MCF 10A (cell line): ENCODE results near the gene EIF4B. TPM values are rescaled to one million over a fixed set of nuclear protein-coding genes. Genes with fewer than 3 reads are reported as not detected.
A peak's percentile ranks its signal among the peaks of the same experiment; 100 is the strongest.

ENCODE experiments used
- BruUV-seq: library from RNA; stranded (reverse); fragments of 400-500 nt; replicated peaks from 2 replicates; lab custom pipeline; 2021; lab: Mats Ljungman, UMichigan
- CTCF ChIA-PET: fragments of 300-600 bp; sonication (Branson Sonifier 250); formaldehyde crosslinking; extraction: SDS; loops from one replicate; lab custom pipeline; 2021; ENCODE audit warnings: antibody characterized with exemption, inconsistent platforms; lab: Yijun Ruan, JAX
- POLR2A ChIA-PET: fragments of 300-600, 350-650 bp; sonication (Branson Sonifier 250); formaldehyde crosslinking; extraction: SDS; loops from one replicate; lab custom pipeline; 2020; ENCODE audit warnings: antibody characterized with exemption, inconsistent platforms; lab: Yijun Ruan, JAX
- DNase-seq: peaks from one replicate; pipeline ENCODE4 v3.0.0-alpha.2; 2018; ENCODE audit not compliant: unreplicated experiment
- H3K27ac Mint-ChIP-seq: one replicate; pipeline ENCODE4 v1.8.0; 2022; ENCODE audit warnings: mild to moderate bottlenecking, low read depth, mixed read lengths; ENCODE audit not compliant: unreplicated experiment
- H3K27me3 Mint-ChIP-seq: one replicate; pipeline ENCODE4 v1.8.0; 2022; ENCODE audit warnings: mixed read lengths; ENCODE audit not compliant: insufficient read depth, unreplicated experiment
- H3K36me3 Mint-ChIP-seq: one replicate; pipeline ENCODE4 v1.8.0; 2022; ENCODE audit warnings: mild to moderate bottlenecking, moderate library complexity, mixed read lengths; ENCODE audit not compliant: insufficient read depth, unreplicated experiment
- H3K4me1 Mint-ChIP-seq: one replicate; pipeline ENCODE4 v1.8.0; 2022; ENCODE audit warnings: mixed read lengths; ENCODE audit not compliant: insufficient read depth, unreplicated experiment
- H3K4me3 Mint-ChIP-seq: one replicate; pipeline ENCODE4 v1.8.0; 2022; ENCODE audit warnings: mild to moderate bottlenecking, moderate library complexity, mixed read lengths; ENCODE audit not compliant: unreplicated experiment
- H3K9me3 Mint-ChIP-seq: one replicate; pipeline ENCODE4 v1.8.0; 2022; ENCODE audit warnings: mixed read lengths; ENCODE audit not compliant: unreplicated experiment
- intact Hi-C: fragments of 100-400 bp; cut with micrococcal nuclease; formaldehyde crosslinking; loops from 2 replicates; pipeline ENCODE4 v1.14.1; 2022
- total RNA-seq: library from RNA; stranded (reverse); gene quantifications from 2 replicates; pipeline ENCODE4 v1.2.3, GENCODE V29; 2022
- TF ChIP-seq, protein P1 (sequence below): fragments of 200-600 bp; IDR thresholded peaks from one replicate; pipeline ENCODE4 v1.8.0; 2022; ENCODE audit warnings: antibody characterized with exemption, mild to moderate bottlenecking; ENCODE audit not compliant: unreplicated experiment

EIF4B gene
- total RNA-seq, 1 experiment from 2014 or later = 658 TPM

DNA sequence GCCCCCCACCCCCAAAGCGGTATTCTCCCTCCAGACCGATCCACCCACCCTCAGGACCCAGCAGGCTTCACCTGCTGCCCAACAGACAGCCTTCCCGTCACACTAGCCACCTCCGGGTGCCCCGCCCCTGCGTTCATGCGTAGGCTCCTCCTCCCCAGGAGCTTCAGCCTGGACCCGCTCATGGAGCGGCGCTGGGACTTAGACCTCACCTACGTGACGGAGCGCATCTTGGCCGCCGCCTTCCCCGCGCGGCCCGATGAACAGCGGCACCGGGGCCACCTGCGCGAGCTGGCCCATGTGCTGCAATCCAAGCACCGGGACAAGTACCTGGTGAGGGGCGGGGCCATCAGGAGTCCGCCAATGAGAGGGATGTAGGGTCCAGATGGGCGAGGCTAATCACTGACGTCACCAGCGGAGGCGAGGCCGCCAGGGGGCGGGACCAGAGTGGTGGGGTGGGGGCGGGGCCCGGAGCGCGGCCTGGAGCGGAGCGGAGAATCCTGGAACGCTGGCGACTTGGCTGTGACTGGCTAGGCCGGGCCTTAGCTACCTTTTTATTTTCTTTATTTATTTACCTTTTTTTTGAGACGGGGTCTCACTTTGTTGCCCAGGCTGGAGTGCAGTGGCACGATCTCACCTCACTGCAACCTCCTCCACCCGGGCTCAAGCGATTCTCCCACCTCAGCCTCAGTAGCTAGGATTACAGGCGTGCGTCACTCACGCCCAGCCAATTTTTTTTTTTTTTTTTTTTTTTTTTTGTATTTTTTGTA, 48.0 kb downstream of the EIF4B start:
- Mint-ChIP-seq H3K27me3 (no peaks in the 10 kb centered on the region), H3K4me1 (peaks cover 32% of the 10 kb centered on the region), H3K9me3 (no peaks in the 10 kb centered on the region), H3K36me3 (peaks cover 19% of the 10 kb centered on the region), H3K4me3 (peak overlapping the region; percentile 80), H3K27ac (peak overlapping the region; percentile 97)
- TF ChIP-seq, protein P1, sequence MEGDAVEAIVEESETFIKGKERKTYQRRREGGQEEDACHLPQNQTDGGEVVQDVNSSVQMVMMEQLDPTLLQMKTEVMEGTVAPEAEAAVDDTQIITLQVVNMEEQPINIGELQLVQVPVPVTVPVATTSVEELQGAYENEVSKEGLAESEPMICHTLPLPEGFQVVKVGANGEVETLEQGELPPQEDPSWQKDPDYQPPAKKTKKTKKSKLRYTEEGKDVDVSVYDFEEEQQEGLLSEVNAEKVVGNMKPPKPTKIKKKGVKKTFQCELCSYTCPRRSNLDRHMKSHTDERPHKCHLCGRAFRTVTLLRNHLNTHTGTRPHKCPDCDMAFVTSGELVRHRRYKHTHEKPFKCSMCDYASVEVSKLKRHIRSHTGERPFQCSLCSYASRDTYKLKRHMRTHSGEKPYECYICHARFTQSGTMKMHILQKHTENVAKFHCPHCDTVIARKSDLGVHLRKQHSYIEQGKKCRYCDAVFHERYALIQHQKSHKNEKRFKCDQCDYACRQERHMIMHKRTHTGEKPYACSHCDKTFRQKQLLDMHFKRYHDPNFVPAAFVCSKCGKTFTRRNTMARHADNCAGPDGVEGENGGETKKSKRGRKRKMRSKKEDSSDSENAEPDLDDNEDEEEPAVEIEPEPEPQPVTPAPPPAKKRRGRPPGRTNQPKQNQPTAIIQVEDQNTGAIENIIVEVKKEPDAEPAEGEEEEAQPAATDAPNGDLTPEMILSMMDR = no peak
- DNase-seq = peak; percentile 98
- intact Hi-C loops = no loop called here
- POLR2A ChIA-PET = interaction anchor here (0.6 to 3.1 kb wide), 23 partner anchors 8 to 471 kb away, joined by 3 to 23 read pairs (median 4); partner anchors contain the start of genes CSAD, EIF4B, IGFBP6 and SOAT2
- CTCF ChIA-PET = interaction anchor here (0.6 to 2.7 kb wide), 12 partner anchors 9 to 298 kb away, joined by 3 to 25 read pairs (median 4); partner anchors contain the start of genes AAAS and IGFBP6
- no TSS peak for BruUV-seq

DNA sequence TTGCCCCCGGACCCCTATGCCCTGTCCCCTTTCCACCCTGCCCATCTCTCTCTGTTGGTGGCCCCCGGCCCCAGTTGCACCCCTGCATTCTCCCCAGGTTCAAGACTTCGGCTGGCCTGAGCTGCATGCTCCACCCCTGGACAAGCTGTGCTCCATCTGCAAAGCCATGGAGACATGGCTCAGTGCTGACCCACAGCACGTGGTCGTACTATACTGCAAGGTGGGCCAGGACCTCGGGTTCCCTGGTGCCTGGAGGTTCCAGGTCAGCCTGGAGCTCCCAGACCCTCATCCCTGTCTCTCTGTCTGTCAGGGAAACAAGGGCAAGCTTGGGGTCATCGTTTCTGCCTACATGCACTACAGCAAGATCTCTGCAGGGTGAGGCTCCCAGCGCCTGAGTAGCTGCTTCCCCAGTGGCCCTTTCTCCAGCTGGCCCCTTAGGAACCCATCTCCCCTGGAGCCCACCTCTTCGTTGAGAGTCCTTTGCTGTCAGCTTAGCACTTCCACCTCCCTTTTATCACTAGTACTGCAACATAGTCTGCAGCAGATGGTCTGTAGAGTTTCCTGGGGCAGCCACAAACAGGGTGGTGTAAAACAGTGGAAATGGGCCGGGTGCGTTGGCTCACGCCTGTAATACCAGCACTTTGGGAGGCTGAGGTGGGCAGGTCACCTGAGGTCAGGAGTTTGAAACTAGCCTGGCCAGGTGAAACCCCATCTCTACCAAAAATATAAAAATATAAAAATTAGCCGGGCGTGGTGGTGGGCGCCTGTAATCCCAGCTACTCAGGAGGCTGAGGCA, 49.4 kb downstream of the EIF4B start:
- TF ChIP-seq, protein P1 = no peak
- BruUV-seq = no TSS peak
- Mint-ChIP-seq H3K27me3 (no peaks in the 10 kb centered on the region), H3K9me3 (no peaks in the 10 kb centered on the region), H3K36me3 (peaks cover 27% of the 10 kb centered on the region), H3K27ac (peak overlapping the region; percentile 97), H3K4me3 (peak overlapping the region; percentile 21), H3K4me1 (peaks cover 28% of the 10 kb centered on the region)
- intact Hi-C loops = no loop called here
- CTCF ChIA-PET = interaction anchor here (0.7 to 2.7 kb wide), 4 partner anchors 10 to 171 kb away, joined by 3 to 25 read pairs (median 4); no protein-coding TSS in a partner anchor
- no peak for DNase-seq
- POLR2A ChIA-PET = interaction anchor here (0.6 to 3.1 kb wide), 6 partner anchors 7 to 835 kb away, joined by 3 to 23 read pairs (median 7); partner anchors contain the start of genes CSAD, SPRYD3 and ZNF740

DNA sequence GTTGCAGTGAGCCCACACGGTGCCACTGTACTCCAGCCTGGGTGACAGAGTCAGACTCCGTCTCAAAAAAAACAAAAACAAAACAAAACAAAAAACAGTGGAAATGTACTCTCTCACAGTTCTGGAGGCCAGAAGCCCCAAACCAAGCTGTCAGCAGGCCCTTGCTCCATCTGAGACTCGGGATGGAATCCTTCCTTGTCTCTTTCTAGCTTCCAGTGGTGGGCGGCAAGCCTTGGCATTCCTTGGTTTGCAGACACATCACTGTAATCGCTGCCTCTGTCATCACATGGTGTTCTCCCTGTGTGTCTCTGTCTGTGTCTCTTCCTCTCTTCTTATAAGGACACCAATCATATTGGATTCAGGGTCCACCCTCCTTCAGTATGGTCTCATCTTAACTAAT, 50.0 kb downstream of the EIF4B start:
- peaks cover 31% of the 10 kb centered on the region for H3K36me3 Mint-ChIP-seq
- H3K9me3 Mint-ChIP-seq = no peaks in the 10 kb centered on the region
- TSS peak; percentile 18 for BruUV-seq
- peaks cover 21% of the 10 kb centered on the region for H3K4me1 Mint-ChIP-seq
- ChIA-PET POLR2A (interaction anchor here (1.0 to 1.9 kb wide), 3 partner anchors 8 to 50 kb away, joined by 3 to 14 read pairs (median 3); partner anchors contain the start of gene EIF4B), CTCF (interaction anchor here (0.6 to 2.7 kb wide), 3 partner anchors 10 to 49 kb away, joined by 3 to 25 read pairs (median 5); no protein-coding TSS in a partner anchor)
- intact Hi-C loops = no loop called here
- DNase-seq = no peak
- H3K4me3 Mint-ChIP-seq = no peak overlapping the region
- no peak overlapping the region for H3K27ac Mint-ChIP-seq
- no peaks in the 10 kb centered on the region for H3K27me3 Mint-ChIP-seq
- TF ChIP-seq, protein P1 = no peak
